Liver (tissue), 9 donors: ENCODE measurements around the gene ZSCAN22. TPM values are rescaled to one million over a fixed set of nuclear protein-coding genes. Genes with fewer than 3 reads are reported as not detected.
A peak's percentile ranks its signal among the peaks of the same experiment; 100 is the strongest.

Experiments
- DNase-seq: peaks from one replicate; pipeline ENCODE4 v3.0.0-alpha.2; 2017; ENCODE audit warnings: low spot score
- H3K27ac ChIP-seq, 2 donors: one replicate each; pipeline ENCODE4 v1.7.0; 2013; ENCODE audit warnings: inconsistent platforms in 2 of 2, low read length in 2 of 2, control low read depth in 1 of 2, low read depth in 1 of 2, mild to moderate bottlenecking in 1 of 2
- H3K27me3 ChIP-seq, 4 donors: one replicate each; pipeline versions ENCODE4 v1.6.1 to v1.7.0; 2013; ENCODE audit warnings: low read length in 3 of 4, inconsistent platforms in 1 of 4, mild to moderate bottlenecking in 1 of 4, moderate library complexity in 1 of 4; ENCODE audit not compliant: control insufficient read depth in 4 of 4, insufficient read depth in 4 of 4
- H3K36me3 ChIP-seq, 4 donors: one replicate each; pipeline versions ENCODE4 v1.6.1 to v1.7.0; 2013; ENCODE audit warnings: low read length in 3 of 4, mild to moderate bottlenecking in 3 of 4, low read depth in 1 of 4, moderate library complexity in 1 of 4; ENCODE audit not compliant: control insufficient read depth in 4 of 4, insufficient read depth in 3 of 4
- H3K4me1 ChIP-seq, 4 donors: one replicate each; pipeline versions ENCODE4 v1.6.1 to v1.7.0; 2013; ENCODE audit warnings: low read length in 3 of 4, mild to moderate bottlenecking in 3 of 4, moderate library complexity in 1 of 4; ENCODE audit not compliant: control insufficient read depth in 4 of 4, insufficient read depth in 4 of 4
- H3K4me3 ChIP-seq, 3 donors: one replicate each; pipeline versions ENCODE4 v1.6.1 to v1.7.0; 2013; ENCODE audit warnings: low read length in 3 of 3, control low read depth in 1 of 3, low read depth in 1 of 3, mild to moderate bottlenecking in 1 of 3
- H3K9ac ChIP-seq, 2 donors: one replicate each; pipeline ENCODE4 v1.7.0; 2013; ENCODE audit warnings: low read length in 2 of 2, mild to moderate bottlenecking in 2 of 2, moderate library complexity in 2 of 2, control low read depth in 1 of 2, low read depth in 1 of 2
- H3K9me3 ChIP-seq, 4 donors: one replicate each; pipeline versions ENCODE4 v1.6.1 to v1.7.0; 2013; ENCODE audit warnings: low read length in 3 of 4; ENCODE audit not compliant: control insufficient read depth in 4 of 4
- EGR1 ChIP-seq, 2 donors: IDR thresholded peaks; 2 replicates each; pipeline ENCODE4 v1.6.1; 2016 to 2018; ENCODE audit warnings: antibody characterized with exemption in 2 of 2, low read depth in 2 of 2
- FOXA1 ChIP-seq: IDR thresholded peaks from 2 replicates; pipeline ENCODE4 v1.6.1; 2016; ENCODE audit warnings: antibody characterized with exemption
- FOXA2 ChIP-seq: IDR thresholded peaks from 2 replicates; pipeline ENCODE4 v1.6.1; 2016; ENCODE audit warnings: antibody characterized with exemption
- GABPA ChIP-seq, 2 donors: IDR thresholded peaks in 1 of 2; conservative IDR thresholded peaks in 1 of 2; 2 replicates each; pipeline ENCODE4 v1.6.1; 2016; ENCODE audit warnings: antibody characterized with exemption in 2 of 2, mild to moderate bottlenecking in 1 of 2, moderate library complexity in 1 of 2
- HNF4A ChIP-seq, 2 donors: conservative IDR thresholded peaks; 2 replicates each; pipeline ENCODE4 v1.6.1; 2016; ENCODE audit warnings: antibody characterized with exemption in 2 of 2, mild to moderate bottlenecking in 2 of 2
- HNF4G ChIP-seq: IDR thresholded peaks from 2 replicates; pipeline ENCODE4 v1.6.1; 2016; ENCODE audit warnings: antibody characterized with exemption
- JUND ChIP-seq, 2 donors: IDR thresholded peaks; 2 replicates each; pipeline ENCODE4 v1.6.1; 2016; ENCODE audit warnings: antibody characterized with exemption in 2 of 2
- NR2F2 ChIP-seq: IDR thresholded peaks from 2 replicates; pipeline ENCODE4 v1.6.1; 2016; ENCODE audit warnings: antibody characterized with exemption
- RAD21 ChIP-seq, 2 donors: IDR thresholded peaks; 2 replicates each; pipeline ENCODE4 v1.6.1; 2016; ENCODE audit warnings: antibody characterized with exemption in 2 of 2, mild to moderate bottlenecking in 2 of 2
- RXRA ChIP-seq, 2 donors: IDR thresholded peaks; 2 replicates each; pipeline ENCODE4 v1.6.1; 2017 to 2018; ENCODE audit warnings: antibody characterized with exemption in 2 of 2, mild to moderate bottlenecking in 1 of 2
- SP1 ChIP-seq: IDR thresholded peaks from 2 replicates; pipeline ENCODE4 v1.6.1; 2018; ENCODE audit warnings: antibody characterized with exemption, mild to moderate bottlenecking
- TAF1 ChIP-seq: conservative IDR thresholded peaks from 2 replicates; pipeline ENCODE4 v1.6.1; 2016; ENCODE audit warnings: antibody characterized with exemption, mild to moderate bottlenecking
- YY1 ChIP-seq: IDR thresholded peaks from 2 replicates; pipeline ENCODE4 v1.6.1; 2016; ENCODE audit warnings: antibody characterized with exemption, mild to moderate bottlenecking
- WGBS: extraction: QIAGEN DNeasy Blood & Tissue Kit; methylation state at CpG from one replicate; pipeline ENCODE4 v1.1.7; 2013; 5-methylcytosine and 5-hydroxymethylcytosine counted together
- polyA plus RNA-seq, 2 donors: library from polyadenylated mRNA; stranded (reverse) in 1 of 2; unstranded in 1 of 2; fragments of 200-250 nt in 1 of 2; fragments of >200 nt in 1 of 2; fragmentation: Nextera tagmentation in 1 of 2; extraction: Ambion mirVana in 1 of 2; gene quantifications; one replicate each; pipeline versions ENCODE4 v1.2.1 to v1.2.3, GENCODE V29; 2013 to 2015
- total RNA-seq, 2 donors: library from RNA; depleted of rRNA; stranded (reverse); fragments of >200 nt; gene quantifications; one replicate each; pipeline ENCODE4 v1.2.3, GENCODE V29; 2014
- TF ChIP-seq, protein P1 (sequence below): fragments of 150-350 bp; IDR thresholded peaks from 2 replicates; pipeline ENCODE4 v1.5.1; 2017; ENCODE audit warnings: improper control_type of control experiment, low read depth, low read length; ENCODE audit not compliant: missing input control
- TF ChIP-seq, protein P2 (sequence below): IDR thresholded peaks from 2 replicates; pipeline ENCODE4 v1.6.1; 2016; ENCODE audit warnings: antibody characterized with exemption
- TF ChIP-seq, protein P3 (sequence below): IDR thresholded peaks from 2 replicates; pipeline ENCODE4 v1.6.1; 2016; ENCODE audit warnings: antibody characterized with exemption
- TF ChIP-seq, protein P4 (sequence below): IDR thresholded peaks from 2 replicates; pipeline ENCODE4 v1.6.1; 2016; ENCODE audit warnings: antibody characterized with exemption
- TF ChIP-seq, protein P5 (sequence below): IDR thresholded peaks from 2 replicates; pipeline ENCODE4 v1.6.1; 2016; ENCODE audit warnings: antibody characterized with exemption, mild to moderate bottlenecking
- donor health status: healthy.
- donor health status: healthy.
- donor health status: healthy.
- donor health status: healthy.
- donor health status: healthy.

Gene ZSCAN22
- total and polyA plus RNA-seq, 4 donors: 0.88 to 3.5 (median 2.0) TPM

DNA sequence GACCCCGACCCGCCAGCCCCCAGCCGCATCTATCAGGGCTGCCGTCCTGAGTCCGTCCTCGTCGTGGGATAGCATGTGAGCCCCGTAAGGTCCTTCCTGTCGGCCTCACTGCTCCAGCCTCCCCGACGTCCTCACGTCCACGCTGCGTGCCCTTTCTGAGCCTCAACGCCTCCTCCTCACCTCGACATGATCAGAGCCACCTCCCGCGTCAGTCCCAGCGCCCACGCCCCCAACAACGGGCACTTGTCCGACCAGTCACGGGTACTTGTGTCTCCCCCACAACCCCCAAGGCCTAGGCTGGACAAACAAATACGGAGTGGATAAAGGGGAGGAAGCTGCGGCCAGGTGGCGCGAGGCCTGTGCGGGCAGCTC is 35.1 kb downstream of the ZSCAN22 start:
- WGBS: 7% methylated on average over 28 of the region's 28 CpGs
- peak overlapping the region; percentile 66 to 86 for H3K9ac ChIP-seq
- no peak for DNase-seq
- peak overlapping the region; percentile 88 to 91 for H3K27ac ChIP-seq
- TF ChIP-seq, protein P1, sequence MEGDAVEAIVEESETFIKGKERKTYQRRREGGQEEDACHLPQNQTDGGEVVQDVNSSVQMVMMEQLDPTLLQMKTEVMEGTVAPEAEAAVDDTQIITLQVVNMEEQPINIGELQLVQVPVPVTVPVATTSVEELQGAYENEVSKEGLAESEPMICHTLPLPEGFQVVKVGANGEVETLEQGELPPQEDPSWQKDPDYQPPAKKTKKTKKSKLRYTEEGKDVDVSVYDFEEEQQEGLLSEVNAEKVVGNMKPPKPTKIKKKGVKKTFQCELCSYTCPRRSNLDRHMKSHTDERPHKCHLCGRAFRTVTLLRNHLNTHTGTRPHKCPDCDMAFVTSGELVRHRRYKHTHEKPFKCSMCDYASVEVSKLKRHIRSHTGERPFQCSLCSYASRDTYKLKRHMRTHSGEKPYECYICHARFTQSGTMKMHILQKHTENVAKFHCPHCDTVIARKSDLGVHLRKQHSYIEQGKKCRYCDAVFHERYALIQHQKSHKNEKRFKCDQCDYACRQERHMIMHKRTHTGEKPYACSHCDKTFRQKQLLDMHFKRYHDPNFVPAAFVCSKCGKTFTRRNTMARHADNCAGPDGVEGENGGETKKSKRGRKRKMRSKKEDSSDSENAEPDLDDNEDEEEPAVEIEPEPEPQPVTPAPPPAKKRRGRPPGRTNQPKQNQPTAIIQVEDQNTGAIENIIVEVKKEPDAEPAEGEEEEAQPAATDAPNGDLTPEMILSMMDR: no peak
- no peak for TF ChIP-seq SP1
- TF ChIP-seq YY1: no peak
- no peak for TF ChIP-seq TAF1
- no peak for TF ChIP-seq JUND (IDR thresholded peaks at IDR 0.05)
- TF ChIP-seq, protein P2, sequence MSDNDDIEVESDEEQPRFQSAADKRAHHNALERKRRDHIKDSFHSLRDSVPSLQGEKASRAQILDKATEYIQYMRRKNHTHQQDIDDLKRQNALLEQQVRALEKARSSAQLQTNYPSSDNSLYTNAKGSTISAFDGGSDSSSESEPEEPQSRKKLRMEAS: no peak
- no peak for TF ChIP-seq FOXA1
- no peak for TF ChIP-seq HNF4G
- TF ChIP-seq, protein P3, sequence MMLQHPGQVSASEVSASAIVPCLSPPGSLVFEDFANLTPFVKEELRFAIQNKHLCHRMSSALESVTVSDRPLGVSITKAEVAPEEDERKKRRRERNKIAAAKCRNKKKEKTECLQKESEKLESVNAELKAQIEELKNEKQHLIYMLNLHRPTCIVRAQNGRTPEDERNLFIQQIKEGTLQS: no peak
- TF ChIP-seq, protein P4, sequence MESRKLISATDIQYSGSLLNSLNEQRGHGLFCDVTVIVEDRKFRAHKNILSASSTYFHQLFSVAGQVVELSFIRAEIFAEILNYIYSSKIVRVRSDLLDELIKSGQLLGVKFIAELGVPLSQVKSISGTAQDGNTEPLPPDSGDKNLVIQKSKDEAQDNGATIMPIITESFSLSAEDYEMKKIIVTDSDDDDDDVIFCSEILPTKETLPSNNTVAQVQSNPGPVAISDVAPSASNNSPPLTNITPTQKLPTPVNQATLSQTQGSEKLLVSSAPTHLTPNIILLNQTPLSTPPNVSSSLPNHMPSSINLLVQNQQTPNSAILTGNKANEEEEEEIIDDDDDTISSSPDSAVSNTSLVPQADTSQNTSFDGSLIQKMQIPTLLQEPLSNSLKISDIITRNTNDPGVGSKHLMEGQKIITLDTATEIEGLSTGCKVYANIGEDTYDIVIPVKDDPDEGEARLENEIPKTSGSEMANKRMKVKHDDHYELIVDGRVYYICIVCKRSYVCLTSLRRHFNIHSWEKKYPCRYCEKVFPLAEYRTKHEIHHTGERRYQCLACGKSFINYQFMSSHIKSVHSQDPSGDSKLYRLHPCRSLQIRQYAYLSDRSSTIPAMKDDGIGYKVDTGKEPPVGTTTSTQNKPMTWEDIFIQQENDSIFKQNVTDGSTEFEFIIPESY: no peak
- TF ChIP-seq, protein P5, sequence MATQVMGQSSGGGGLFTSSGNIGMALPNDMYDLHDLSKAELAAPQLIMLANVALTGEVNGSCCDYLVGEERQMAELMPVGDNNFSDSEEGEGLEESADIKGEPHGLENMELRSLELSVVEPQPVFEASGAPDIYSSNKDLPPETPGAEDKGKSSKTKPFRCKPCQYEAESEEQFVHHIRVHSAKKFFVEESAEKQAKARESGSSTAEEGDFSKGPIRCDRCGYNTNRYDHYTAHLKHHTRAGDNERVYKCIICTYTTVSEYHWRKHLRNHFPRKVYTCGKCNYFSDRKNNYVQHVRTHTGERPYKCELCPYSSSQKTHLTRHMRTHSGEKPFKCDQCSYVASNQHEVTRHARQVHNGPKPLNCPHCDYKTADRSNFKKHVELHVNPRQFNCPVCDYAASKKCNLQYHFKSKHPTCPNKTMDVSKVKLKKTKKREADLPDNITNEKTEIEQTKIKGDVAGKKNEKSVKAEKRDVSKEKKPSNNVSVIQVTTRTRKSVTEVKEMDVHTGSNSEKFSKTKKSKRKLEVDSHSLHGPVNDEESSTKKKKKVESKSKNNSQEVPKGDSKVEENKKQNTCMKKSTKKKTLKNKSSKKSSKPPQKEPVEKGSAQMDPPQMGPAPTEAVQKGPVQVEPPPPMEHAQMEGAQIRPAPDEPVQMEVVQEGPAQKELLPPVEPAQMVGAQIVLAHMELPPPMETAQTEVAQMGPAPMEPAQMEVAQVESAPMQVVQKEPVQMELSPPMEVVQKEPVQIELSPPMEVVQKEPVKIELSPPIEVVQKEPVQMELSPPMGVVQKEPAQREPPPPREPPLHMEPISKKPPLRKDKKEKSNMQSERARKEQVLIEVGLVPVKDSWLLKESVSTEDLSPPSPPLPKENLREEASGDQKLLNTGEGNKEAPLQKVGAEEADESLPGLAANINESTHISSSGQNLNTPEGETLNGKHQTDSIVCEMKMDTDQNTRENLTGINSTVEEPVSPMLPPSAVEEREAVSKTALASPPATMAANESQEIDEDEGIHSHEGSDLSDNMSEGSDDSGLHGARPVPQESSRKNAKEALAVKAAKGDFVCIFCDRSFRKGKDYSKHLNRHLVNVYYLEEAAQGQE: no peak
- TF ChIP-seq FOXA2: no peak
- TF ChIP-seq NR2F2: no peak
- TF ChIP-seq RAD21 (IDR thresholded peaks at IDR 0.05): no peak
- TF ChIP-seq HNF4A (conservative IDR thresholded peaks at IDR 0.05): no peak
- TF ChIP-seq RXRA (IDR thresholded peaks at IDR 0.05): no peak
- TF ChIP-seq GABPA (IDR thresholded peaks at IDR 0.05 in 1 of 2, conservative IDR thresholded peaks at IDR 0.05 in 1 of 2): no peak
- no peak for TF ChIP-seq EGR1 (IDR thresholded peaks at IDR 0.05; ENCODE audit: low read depth in 2 of 2)
- H3K9me3 ChIP-seq: no peaks in the 10 kb centered on the region
- H3K36me3 ChIP-seq: no peaks in the 10 kb centered on the region
- H3K4me1 ChIP-seq: peaks cover 3 to 14% (median 7%) of the 10 kb centered on the region in 4 donors
- H3K4me3 ChIP-seq: peak overlapping the region; percentile 56 to 79 (median 78)
- H3K27me3 ChIP-seq: no peaks in the 10 kb centered on the region
